OCI-LY7 (cell line): ENCODE measurements around the gene ATG16L2. TPM values are rescaled to one million over a fixed set of nuclear protein-coding genes. Genes with fewer than 3 reads are reported as not detected.

Experiments used
- BruUV-seq: library from RNA; stranded (reverse); fragments of 400-500 nt; replicated peaks from 2 replicates; lab custom pipeline; 2021; lab: Mats Ljungman, UMichigan
- CTCF ChIA-PET: fragments of 300-600 bp; sonication (Branson Sonifier 250); formaldehyde crosslinking; loops from one replicate; lab custom pipeline; 2022; ENCODE audit warnings: antibody characterized with exemption; ENCODE audit not compliant: unreplicated experiment; lab: Charles Lee
- POLR2A ChIA-PET: fragments of 300-600 bp; sonication (Branson Sonifier 250); formaldehyde crosslinking; loops from one replicate; lab custom pipeline; 2022; ENCODE audit warnings: antibody characterized with exemption; lab: Charles Lee
- DNase-seq: peaks from one replicate; pipeline ENCODE4 v3.0.0-alpha.2; 2015; ENCODE audit warnings: low spot score
- H2AFZ ChIP-seq: fragments of 200-600 bp; sonication (generic), shearing (Covaris generic); 2 replicates; pipeline ENCODE4 v1.6.1; 2014; ENCODE audit warnings: mild to moderate bottlenecking, antibody characterized with exemption, low read length, moderate library complexity
- H3K27ac ChIP-seq: fragments of 200-600 bp; sonication (generic); 2 replicates; pipeline ENCODE4 v1.5.1; 2014; ENCODE audit warnings: mixed run types, low read depth, mild to moderate bottlenecking, moderate library complexity, low read length, inconsistent platforms; ENCODE audit not compliant: poor library complexity, severe bottlenecking
- H3K36me3 ChIP-seq: fragments of 200-600 bp; sonication (generic); 2 replicates; pipeline ENCODE4 v1.6.1; 2014; ENCODE audit warnings: mild to moderate bottlenecking, antibody characterized with exemption, low read length, moderate library complexity, mixed read lengths; ENCODE audit not compliant: insufficient read depth
- H3K4me1 ChIP-seq: fragments of 200-600 bp; sonication (generic); 2 replicates; pipeline ENCODE4 v1.5.1; 2014; ENCODE audit warnings: mild to moderate bottlenecking, low read length; ENCODE audit not compliant: insufficient read depth, poor library complexity, severe bottlenecking
- H3K4me2 ChIP-seq: fragments of 200-600 bp; sonication (generic); 2 replicates; pipeline ENCODE4 v1.6.1; 2014; ENCODE audit warnings: mild to moderate bottlenecking, low read length
- H3K4me3 ChIP-seq: fragments of 200-600 bp; sonication (generic); 2 replicates; pipeline ENCODE4 v1.5.1; 2014; ENCODE audit warnings: mild to moderate bottlenecking, low read depth, low read length; ENCODE audit not compliant: poor library complexity, severe bottlenecking
- H3K79me2 ChIP-seq: fragments of 200-600 bp; sonication (generic); 2 replicates; pipeline ENCODE4 v1.6.1; 2016; ENCODE audit warnings: low read depth, mild to moderate bottlenecking, low read length, moderate library complexity, mixed read lengths; ENCODE audit not compliant: insufficient read depth
- H3K9me2 ChIP-seq: fragments of 200-600 bp; sonication (generic); 2 replicates; pipeline ENCODE4 v1.6.1; 2016; ENCODE audit warnings: mild to moderate bottlenecking, low read length, mixed read lengths; ENCODE audit not compliant: insufficient read depth
- H3K9me3 ChIP-seq: fragments of 200-600 bp; sonication (generic); 2 replicates; pipeline ENCODE4 v1.6.1; 2014; ENCODE audit warnings: mild to moderate bottlenecking, mixed run types, low read length, mixed read lengths
- H4K20me1 ChIP-seq: fragments of 200-600 bp; sonication (generic); 2 replicates; pipeline ENCODE4 v1.6.1; 2014; ENCODE audit warnings: mild to moderate bottlenecking, antibody characterized with exemption, low read length, moderate library complexity, mixed read lengths; ENCODE audit not compliant: insufficient read depth
- EZH2phosphoT487 ChIP-seq: fragments of 200-600 bp; sonication (generic); IDR thresholded peaks from 2 replicates; pipeline ENCODE4 v1.6.1; 2018; ENCODE audit warnings: low read depth, borderline replicate concordance, mild to moderate bottlenecking, mixed run types, antibody characterized with exemption, low read length, moderate library complexity, mixed read lengths
- intact Hi-C: fragments of 100-400 bp; cut with micrococcal nuclease; formaldehyde crosslinking; loops from one replicate; pipeline ENCODE4 v1.10.0; 2022; ENCODE audit not compliant: unreplicated experiment
- total RNA-seq, 2 experiments: library from RNA; depleted of rRNA in 1 of 2; stranded (reverse); fragments of >200 nt in 1 of 2; shearing (Covaris generic) in 1 of 2; gene quantifications; 2 replicates each; pipeline ENCODE4 v1.2.3, GENCODE V29; 2014 to 2022
- TF ChIP-seq, protein P1 (sequence below): fragments of 200-600 bp; sonication (generic); conservative IDR thresholded peaks from 2 replicates; pipeline ENCODE4 v1.5.1; 2014; ENCODE audit warnings: mild to moderate bottlenecking, antibody characterized with exemption, low read length, moderate library complexity, mixed read lengths

ATG16L2 gene
- total RNA-seq, 2 experiments from 2014 or later, result 103 to 108 TPM

DNA sequence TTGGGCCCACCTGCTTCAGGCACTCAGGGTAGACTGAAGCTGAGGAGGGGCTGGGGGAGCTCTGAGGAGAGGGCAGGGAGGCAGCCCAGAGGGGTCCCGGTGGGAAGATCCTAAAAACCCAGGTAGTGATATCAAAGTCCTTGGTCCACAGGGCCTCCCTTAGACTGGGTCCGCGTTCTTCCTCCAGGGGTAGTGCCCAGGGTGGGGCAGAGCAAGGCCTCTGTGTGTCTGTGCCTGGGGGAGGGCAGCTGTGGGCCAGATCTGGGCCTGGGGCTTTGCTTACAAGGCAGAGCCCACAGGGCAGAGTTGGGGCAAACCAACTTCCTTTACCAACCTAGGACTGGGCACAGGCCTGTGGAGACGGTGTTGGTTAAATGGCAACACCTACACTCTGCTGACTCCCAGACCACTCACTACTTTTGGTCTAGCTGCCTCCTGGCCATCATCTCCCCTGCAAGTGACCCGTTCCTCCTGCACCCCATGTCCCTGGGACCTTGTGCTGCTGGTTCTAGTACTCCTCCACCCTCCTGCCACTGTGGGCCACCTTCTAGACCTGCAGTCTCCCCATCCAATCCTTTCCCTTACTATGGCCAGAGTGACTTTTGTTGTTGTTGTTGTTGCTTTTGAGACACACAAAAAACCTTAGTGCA lies 15.8 kb downstream of the ATG16L2 start:
- H3K9me3 ChIP-seq, result no peaks in the 10 kb centered on the region
- intact Hi-C loops, result loop anchor here (2.0 kb wide), 1 partner anchor 413 kb away; no protein-coding TSS in a partner anchor
- no peaks in the 10 kb centered on the region for H4K20me1 ChIP-seq
- H3K79me2 ChIP-seq, result no peaks in the 10 kb centered on the region
- H3K27ac ChIP-seq, result no peak overlapping the region
- peaks cover 91% of the 10 kb centered on the region for H3K36me3 ChIP-seq
- no peak for DNase-seq
- no TSS peak for BruUV-seq
- no peak overlapping the region for H2AFZ ChIP-seq
- H3K4me1 ChIP-seq, result peaks cover 5% of the 10 kb centered on the region
- ChIA-PET POLR2A (interaction anchor here (1.0 kb wide), 1 partner anchor 346 kb away, joined by 3 read pairs; no protein-coding TSS in a partner anchor), CTCF (no interaction called here)
- TF ChIP-seq EZH2phosphoT487, result no peak
- TF ChIP-seq, protein P1, sequence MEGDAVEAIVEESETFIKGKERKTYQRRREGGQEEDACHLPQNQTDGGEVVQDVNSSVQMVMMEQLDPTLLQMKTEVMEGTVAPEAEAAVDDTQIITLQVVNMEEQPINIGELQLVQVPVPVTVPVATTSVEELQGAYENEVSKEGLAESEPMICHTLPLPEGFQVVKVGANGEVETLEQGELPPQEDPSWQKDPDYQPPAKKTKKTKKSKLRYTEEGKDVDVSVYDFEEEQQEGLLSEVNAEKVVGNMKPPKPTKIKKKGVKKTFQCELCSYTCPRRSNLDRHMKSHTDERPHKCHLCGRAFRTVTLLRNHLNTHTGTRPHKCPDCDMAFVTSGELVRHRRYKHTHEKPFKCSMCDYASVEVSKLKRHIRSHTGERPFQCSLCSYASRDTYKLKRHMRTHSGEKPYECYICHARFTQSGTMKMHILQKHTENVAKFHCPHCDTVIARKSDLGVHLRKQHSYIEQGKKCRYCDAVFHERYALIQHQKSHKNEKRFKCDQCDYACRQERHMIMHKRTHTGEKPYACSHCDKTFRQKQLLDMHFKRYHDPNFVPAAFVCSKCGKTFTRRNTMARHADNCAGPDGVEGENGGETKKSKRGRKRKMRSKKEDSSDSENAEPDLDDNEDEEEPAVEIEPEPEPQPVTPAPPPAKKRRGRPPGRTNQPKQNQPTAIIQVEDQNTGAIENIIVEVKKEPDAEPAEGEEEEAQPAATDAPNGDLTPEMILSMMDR, result no peak
- H3K9me2 ChIP-seq, result no peaks in the 10 kb centered on the region
- H3K4me3 ChIP-seq, result no peak overlapping the region
- no peak overlapping the region for H3K4me2 ChIP-seq

DNA sequence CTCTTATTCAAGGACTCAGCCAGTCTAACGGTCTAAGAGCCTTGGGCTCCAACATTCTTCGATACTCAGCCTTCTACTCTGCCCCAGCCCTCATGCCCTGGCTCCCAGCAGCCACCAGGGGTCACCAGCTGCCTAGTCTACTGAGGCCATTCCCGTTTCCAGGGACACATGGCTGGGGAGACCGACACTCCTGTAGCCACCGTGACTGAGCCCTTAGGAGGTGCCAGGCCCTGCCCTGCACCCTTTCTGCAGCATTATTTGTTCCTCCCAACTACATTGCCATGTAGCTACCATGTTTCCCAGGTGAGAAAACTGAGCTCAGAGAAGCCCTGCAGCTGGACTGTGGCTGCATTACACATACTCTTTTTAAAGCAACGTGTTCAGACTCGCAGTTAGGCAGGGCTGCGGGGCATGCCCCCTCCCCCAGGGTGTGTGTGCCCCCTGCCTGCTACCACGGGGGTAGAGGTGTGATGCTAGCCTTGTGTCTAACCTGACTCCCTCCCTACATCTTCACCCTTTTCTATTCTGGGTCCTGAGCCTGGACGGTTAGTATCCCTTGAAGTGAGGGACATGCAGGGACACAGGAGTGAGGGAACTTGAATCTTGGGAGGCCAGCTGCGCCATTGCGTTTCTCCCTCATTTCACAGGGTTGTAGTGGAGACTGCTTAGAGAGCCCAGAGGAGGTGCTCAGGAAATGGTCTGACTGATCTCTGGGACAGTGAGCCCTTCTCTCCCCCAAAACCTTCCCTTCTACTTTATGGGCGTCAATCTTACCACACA lies 17.5 kb downstream of the ATG16L2 start:
- peaks cover 5% of the 10 kb centered on the region for H3K4me1 ChIP-seq
- intact Hi-C loops, result loop anchor here (1.0 to 2.0 kb wide), 2 partner anchors 347 to 411 kb away; no protein-coding TSS in a partner anchor
- H3K9me2 ChIP-seq, result no peaks in the 10 kb centered on the region
- H3K79me2 ChIP-seq, result no peaks in the 10 kb centered on the region
- no peaks in the 10 kb centered on the region for H3K9me3 ChIP-seq
- no peaks in the 10 kb centered on the region for H4K20me1 ChIP-seq
- TF ChIP-seq, protein P1, result peak; percentile 87
- TF ChIP-seq EZH2phosphoT487, result no peak
- H3K36me3 ChIP-seq, result peaks cover 90% of the 10 kb centered on the region
- CTCF ChIA-PET, result interaction anchor here (1.4 kb wide), 1 partner anchor 346 kb away, joined by 22 read pairs; no protein-coding TSS in a partner anchor
- POLR2A ChIA-PET, result interaction anchor here (0.7 to 1.5 kb wide), 3 partner anchors 8 to 1068 kb away, joined by 3 to 5 read pairs (median 3); no protein-coding TSS in a partner anchor
- no peak overlapping the region for H3K4me3 ChIP-seq
- DNase-seq, result peak; percentile 70
- no TSS peak for BruUV-seq
- no peak overlapping the region for H3K4me2 ChIP-seq
- no peak overlapping the region for H2AFZ ChIP-seq
- H3K27ac ChIP-seq, result peak overlapping the region; percentile 16
